Neural progenitor cell (in vitro differentiated cells): Measurements from ENCODE around the gene YY2. TPM values are rescaled to one million over a fixed set of nuclear protein-coding genes. Genes with fewer than 3 reads are reported as not detected.
"Not testable (repeated sequence)": the region's sequence is repeated elsewhere in the genome, so short reads cannot be mapped to it uniquely, and the experiment has no call there.

Source experiments
- DNase-seq: peaks from one replicate; pipeline ENCODE4 v3.0.0-alpha.2; 2016; ENCODE audit warnings: low spot score
- H2AFZ ChIP-seq: fragments of 200-600 bp; sonication (generic); replicated peaks from 2 replicates; pipeline ENCODE4 v1.6.1; 2016; ENCODE audit warnings: antibody characterized with exemption
- H3F3A ChIP-seq: fragments of 200-600 bp; sonication (generic); 2 replicates; pipeline ENCODE4 v1.6.1; 2016; ENCODE audit warnings: antibody characterized with exemption, low read depth
- H3K27ac ChIP-seq: fragments of 200-600 bp; sonication (generic); 2 replicates; pipeline ENCODE4 v1.5.1; 2016; ENCODE audit warnings: mild to moderate bottlenecking
- H3K27me3 ChIP-seq: fragments of 200-600 bp; sonication (generic); 2 replicates; pipeline ENCODE4 v1.6.1; 2016; ENCODE audit warnings: mild to moderate bottlenecking, moderate library complexity
- H3K36me3 ChIP-seq: fragments of 200-600 bp; sonication (generic); 2 replicates; pipeline ENCODE4 v1.5.1; 2016
- H3K4me1 ChIP-seq: fragments of 200-600 bp; sonication (generic); 2 replicates; pipeline ENCODE4 v1.6.1; 2016; ENCODE audit warnings: mixed run types
- H3K4me2 ChIP-seq: fragments of 200-600 bp; sonication (generic); 2 replicates; pipeline ENCODE4 v1.6.1; 2016
- H3K4me3 ChIP-seq: fragments of 200-600 bp; sonication (generic); 2 replicates; pipeline ENCODE4 v1.5.1; 2016
- H3K79me2 ChIP-seq: fragments of 200-600 bp; sonication (generic); 2 replicates; pipeline ENCODE4 v1.6.1; 2016; ENCODE audit warnings: low read depth
- H3K9ac ChIP-seq: fragments of 200-600 bp; sonication (generic); 2 replicates; pipeline ENCODE4 v1.6.1; 2016
- H3K9me3 ChIP-seq: fragments of 200-600 bp; sonication (generic); 2 replicates; pipeline ENCODE4 v1.5.1; 2016; ENCODE audit warnings: low read depth
- H4K20me1 ChIP-seq: fragments of 200-600 bp; sonication (generic); 2 replicates; pipeline ENCODE4 v1.6.1; 2016; ENCODE audit warnings: low read depth
- H3K27ac Mint-ChIP-seq: 3 replicates; pipeline ENCODE4 v1.8.0; 2021; ENCODE audit warnings: mixed read lengths
- H3K27me3 Mint-ChIP-seq: 2 replicates; pipeline ENCODE4 v1.8.0; 2022; ENCODE audit warnings: low read depth, mild to moderate bottlenecking, inconsistent platforms, moderate library complexity, mixed read lengths; ENCODE audit not compliant: insufficient read depth
- H3K36me3 Mint-ChIP-seq: 3 replicates; pipeline ENCODE4 v1.8.0; 2021; ENCODE audit warnings: mixed read lengths
- H3K4me1 Mint-ChIP-seq: 3 replicates; pipeline ENCODE4 v1.8.0; 2021; ENCODE audit warnings: mixed read lengths
- H3K4me3 Mint-ChIP-seq: 3 replicates; pipeline ENCODE4 v1.8.0; 2021; ENCODE audit warnings: mild to moderate bottlenecking, moderate library complexity, mixed read lengths
- H3K9me3 Mint-ChIP-seq: 3 replicates; pipeline ENCODE4 v1.8.0; 2020; ENCODE audit warnings: mixed read lengths
- EZH2 ChIP-seq: fragments of 200-600 bp; sonication (generic); IDR thresholded peaks from 2 replicates; pipeline ENCODE4 v1.6.1; 2017; ENCODE audit warnings: antibody characterized with exemption, mild to moderate bottlenecking, moderate library complexity
- EZH2phosphoT487 ChIP-seq: fragments of 200-600 bp; sonication (generic); IDR thresholded peaks from 2 replicates; pipeline ENCODE4 v1.6.1; 2017; ENCODE audit warnings: antibody characterized with exemption
- total RNA-seq: library from RNA; depleted of rRNA; stranded (reverse); fragments of >200 nt; gene quantifications from 2 replicates; pipeline ENCODE4 v1.2.3, GENCODE V29; 2015; ENCODE audit warnings: low replicate concordance
- TF ChIP-seq, protein P1 (sequence below): fragments of 200-600 bp; sonication (generic); IDR thresholded peaks from 2 replicates; pipeline ENCODE4 v1.5.1; 2017; ENCODE audit warnings: antibody characterized with exemption, mild to moderate bottlenecking

YY2 gene
- total RNA-seq, 1 donor from 2014 or later = 0.22 TPM

GRCh38 chrX:21865436-21865835, 9.6 kb downstream of the YY2 start:
- no peak overlapping the region for H3K4me3 ChIP-seq
- H3K36me3 ChIP-seq = no peaks in the 10 kb centered on the region
- H3K4me1 Mint-ChIP-seq = no peaks in the 10 kb centered on the region
- no peak overlapping the region for H2AFZ ChIP-seq
- H3K4me3 Mint-ChIP-seq = no peak overlapping the region
- H3K9ac ChIP-seq = no peak overlapping the region
- TF ChIP-seq, protein P1, sequence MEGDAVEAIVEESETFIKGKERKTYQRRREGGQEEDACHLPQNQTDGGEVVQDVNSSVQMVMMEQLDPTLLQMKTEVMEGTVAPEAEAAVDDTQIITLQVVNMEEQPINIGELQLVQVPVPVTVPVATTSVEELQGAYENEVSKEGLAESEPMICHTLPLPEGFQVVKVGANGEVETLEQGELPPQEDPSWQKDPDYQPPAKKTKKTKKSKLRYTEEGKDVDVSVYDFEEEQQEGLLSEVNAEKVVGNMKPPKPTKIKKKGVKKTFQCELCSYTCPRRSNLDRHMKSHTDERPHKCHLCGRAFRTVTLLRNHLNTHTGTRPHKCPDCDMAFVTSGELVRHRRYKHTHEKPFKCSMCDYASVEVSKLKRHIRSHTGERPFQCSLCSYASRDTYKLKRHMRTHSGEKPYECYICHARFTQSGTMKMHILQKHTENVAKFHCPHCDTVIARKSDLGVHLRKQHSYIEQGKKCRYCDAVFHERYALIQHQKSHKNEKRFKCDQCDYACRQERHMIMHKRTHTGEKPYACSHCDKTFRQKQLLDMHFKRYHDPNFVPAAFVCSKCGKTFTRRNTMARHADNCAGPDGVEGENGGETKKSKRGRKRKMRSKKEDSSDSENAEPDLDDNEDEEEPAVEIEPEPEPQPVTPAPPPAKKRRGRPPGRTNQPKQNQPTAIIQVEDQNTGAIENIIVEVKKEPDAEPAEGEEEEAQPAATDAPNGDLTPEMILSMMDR = no peak
- TF ChIP-seq EZH2 = no peak
- no peak for TF ChIP-seq EZH2phosphoT487
- H3K27me3 ChIP-seq = no peaks in the 10 kb centered on the region
- no peak overlapping the region for H3K27ac Mint-ChIP-seq
- H3K4me2 ChIP-seq = no peak overlapping the region
- H3K27ac ChIP-seq = no peak overlapping the region
- H3K4me1 ChIP-seq = no peaks in the 10 kb centered on the region
- H3K9me3 Mint-ChIP-seq = no peaks in the 10 kb centered on the region
- H4K20me1 ChIP-seq = no peaks in the 10 kb centered on the region
- H3K27me3 Mint-ChIP-seq = no peaks in the 10 kb centered on the region
- no peaks in the 10 kb centered on the region for H3K79me2 ChIP-seq
- no peak for DNase-seq
- no peaks in the 10 kb centered on the region for H3F3A ChIP-seq
- H3K9me3 ChIP-seq = no peaks in the 10 kb centered on the region
- no peaks in the 10 kb centered on the region for H3K36me3 Mint-ChIP-seq

DNA sequence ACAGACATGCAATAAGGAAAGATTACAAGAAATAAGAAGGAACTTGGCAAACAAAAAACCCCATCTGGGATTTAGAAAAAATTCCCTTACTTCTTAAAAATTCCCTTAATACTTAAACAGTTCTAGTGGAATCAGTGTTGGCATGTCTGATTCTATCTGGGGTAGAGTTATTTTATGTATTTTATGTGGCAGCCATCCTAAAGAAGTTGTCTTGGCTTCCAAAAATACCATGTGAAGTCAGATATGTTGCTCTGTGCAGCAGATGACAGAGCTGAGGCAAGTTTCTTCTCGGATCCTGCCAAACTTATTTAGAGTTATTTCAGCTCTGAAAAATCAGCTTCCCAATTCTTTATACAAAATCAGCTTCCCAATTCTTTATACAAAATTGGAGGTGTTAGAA, 14.7 kb downstream of the YY2 start:
- no peaks in the 10 kb centered on the region for H4K20me1 ChIP-seq
- Mint-ChIP-seq H3K27me3 (no peaks in the 10 kb centered on the region), H3K27ac (no peak overlapping the region)

DNA sequence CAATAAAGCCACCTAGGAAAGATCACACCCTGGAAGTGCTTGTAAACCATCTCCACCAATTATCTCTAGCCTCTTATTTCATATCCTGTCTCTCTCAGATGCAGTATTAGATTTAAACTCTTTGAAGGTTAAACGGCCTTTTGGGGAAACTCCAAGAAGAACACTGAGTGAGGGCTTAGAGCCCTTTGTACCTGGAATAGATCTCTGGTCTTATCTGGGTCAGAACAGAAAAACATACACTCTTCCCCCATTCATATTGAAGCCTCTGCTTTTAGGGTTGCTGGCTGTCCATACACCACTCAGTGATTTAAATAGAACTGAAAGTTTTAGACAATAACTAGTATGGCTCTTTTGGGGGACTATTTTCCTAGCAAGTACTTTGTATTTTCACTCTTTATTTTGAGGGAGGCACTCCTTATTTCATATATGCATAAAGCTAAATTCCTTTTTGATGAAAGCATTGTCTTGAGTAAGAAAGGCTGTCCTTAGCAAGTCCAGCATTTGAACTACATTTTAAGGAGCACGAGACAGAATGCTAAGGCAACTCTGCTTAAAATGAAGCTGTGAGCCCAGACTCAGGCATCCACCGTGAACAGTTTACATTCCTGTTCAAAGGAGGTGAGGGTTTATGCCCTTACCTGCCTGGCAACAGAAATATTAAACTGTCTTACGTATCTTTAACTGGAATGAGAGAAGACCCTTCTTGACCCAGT, 17.4 kb downstream of the YY2 start:
- Histone ChIP-seq H3F3A (no peaks in the 10 kb centered on the region), H3K36me3 (no peaks in the 10 kb centered on the region)

More for the DNA sequence above, 14.7 kb downstream of the YY2 start:
- Histone ChIP-seq H3K27me3 (no peaks in the 10 kb centered on the region), H3K79me2 (no peaks in the 10 kb centered on the region), H3K9me3 (no peaks in the 10 kb centered on the region), H3K4me1 (no peaks in the 10 kb centered on the region), H3K4me2 (no peak overlapping the region), H3K4me3 (no peak overlapping the region), H3K36me3 (no peaks in the 10 kb centered on the region), H3F3A (no peaks in the 10 kb centered on the region), H3K9ac (no peak overlapping the region), H3K27ac (no peak overlapping the region), H2AFZ (no peak overlapping the region)
- TF ChIP-seq EZH2phosphoT487 (no peak), EZH2 (no peak)
- TF ChIP-seq, protein P1 = no peak
- H3K36me3 Mint-ChIP-seq = no peaks in the 10 kb centered on the region
- no peaks in the 10 kb centered on the region for H3K9me3 Mint-ChIP-seq
- H3K4me1 Mint-ChIP-seq = no peaks in the 10 kb centered on the region
- no peak overlapping the region for H3K4me3 Mint-ChIP-seq
- no peak for DNase-seq

GRCh38 chrX:21874182-21874581, 18.4 kb downstream of the YY2 start:
- H3K27me3 Mint-ChIP-seq, DNase-seq, H3K4me3 ChIP-seq, H3K27ac Mint-ChIP-seq, H4K20me1 ChIP-seq, H3K9me3 Mint-ChIP-seq, H3K4me1 Mint-ChIP-seq, H3K36me3 ChIP-seq, H3K9me3 ChIP-seq, H3K4me3 Mint-ChIP-seq, H3K9ac ChIP-seq, H3K4me1 ChIP-seq, H3F3A ChIP-seq, H2AFZ ChIP-seq, H3K27ac ChIP-seq, H3K79me2 ChIP-seq, H3K27me3 ChIP-seq, H3K36me3 Mint-ChIP-seq, H3K4me2 ChIP-seq: not testable (repeated sequence)

More for the DNA sequence above, 17.4 kb downstream of the YY2 start:
- Histone ChIP-seq H3K9ac (no peak overlapping the region), H3K79me2 (no peaks in the 10 kb centered on the region), H2AFZ (no peak overlapping the region), H3K9me3 (no peaks in the 10 kb centered on the region), H3K4me1 (no peaks in the 10 kb centered on the region), H3K4me2 (no peak overlapping the region), H4K20me1 (no peaks in the 10 kb centered on the region), H3K4me3 (no peak overlapping the region), H3K27ac (no peak overlapping the region), H3K27me3 (no peaks in the 10 kb centered on the region)
- no peak for DNase-seq
- no peaks in the 10 kb centered on the region for H3K36me3 Mint-ChIP-seq
- H3K27me3 Mint-ChIP-seq = no peaks in the 10 kb centered on the region
- no peak overlapping the region for H3K27ac Mint-ChIP-seq
- no peaks in the 10 kb centered on the region for H3K4me1 Mint-ChIP-seq
- H3K4me3 Mint-ChIP-seq = no peak overlapping the region
- TF ChIP-seq EZH2phosphoT487 (no peak), EZH2 (no peak)
- H3K9me3 Mint-ChIP-seq = no peaks in the 10 kb centered on the region
